ENCODE results near the gene CPEB4. TPM values are rescaled to one million over a fixed set of nuclear protein-coding genes. Genes with fewer than 3 reads are reported as not detected.

CPEB4 gene
- total RNA-seq, 2 experiments from 2014 or later: 18.3 to 19.2 TPM

GRCh38 chr5:173853370-173854131 lies 34.6 kb upstream of the CPEB4 start:
- no peaks in the 10 kb centered on the region for H3K4me1 ChIP-seq (ENCODE audit: insufficient read depth, low read length)
- H3K4me3 ChIP-seq (ENCODE audit: low read length): no peak overlapping the region
- peaks cover 9% of the 10 kb centered on the region for H3K27me3 Mint-ChIP-seq
- TF ChIP-seq CTCF (IDR thresholded peaks at IDR 0.05): no peak
- no peaks in the 10 kb centered on the region for H3K36me3 ChIP-seq (ENCODE audit: insufficient read depth, low read length)
- DNase-seq (no peak), ATAC-seq (ENCODE audit: poor library complexity) (no peak)
- H3K9me3 Mint-ChIP-seq: peaks cover 3% of the 10 kb centered on the region
- peaks cover 4 to 7% of the 10 kb centered on the region in 2 experiments for H3K9me3 ChIP-seq (ENCODE audit: control insufficient read depth in 1 of 2, insufficient read depth in 1 of 2, low read length in 2 of 2)
- H3K27me3 ChIP-seq (ENCODE audit: control insufficient read depth in 1 of 2, insufficient read depth in 2 of 2, low read length in 2 of 2): no peaks in the 10 kb centered on the region
- POLR2A ChIA-PET: no interaction called here
- no peak overlapping the region for H3K27ac Mint-ChIP-seq
- no peak overlapping the region for H3K27ac ChIP-seq (ENCODE audit: low read depth in 1 of 2, low read length in 2 of 2)
- intact Hi-C loops (cut with DNase I, micrococcal nuclease): no loop called here
- no peaks in the 10 kb centered on the region for H3K4me1 Mint-ChIP-seq (ENCODE audit: low read depth)
- H3K36me3 Mint-ChIP-seq (ENCODE audit: low read depth): no peaks in the 10 kb centered on the region
- no peak overlapping the region for H3K4me3 Mint-ChIP-seq
- CTCF ChIA-PET: no interaction called here

GRCh38 chr5:173855162-173855994 lies 32.8 kb upstream of the CPEB4 start:
- ChIA-PET CTCF (no interaction called here), POLR2A (no interaction called here)
- TF ChIP-seq CTCF (IDR thresholded peaks at IDR 0.05): no peak
- no peak for DNase-seq
- H3K36me3 ChIP-seq (ENCODE audit: insufficient read depth, low read length): no peaks in the 10 kb centered on the region
- intact Hi-C loops (cut with DNase I, micrococcal nuclease): no loop called here
- peaks cover 0 to 4% of the 10 kb centered on the region in 2 experiments for H3K27me3 ChIP-seq (ENCODE audit: control insufficient read depth in 1 of 2, insufficient read depth in 2 of 2, low read length in 2 of 2)
- Mint-ChIP-seq H3K36me3 (ENCODE audit: low read depth) (no peaks in the 10 kb centered on the region), H3K27me3 (peaks cover 9% of the 10 kb centered on the region), H3K27ac (no peak overlapping the region), H3K9me3 (no peaks in the 10 kb centered on the region), H3K4me1 (ENCODE audit: low read depth) (no peaks in the 10 kb centered on the region), H3K4me3 (no peak overlapping the region)
- H3K4me1 ChIP-seq (ENCODE audit: insufficient read depth, low read length): no peaks in the 10 kb centered on the region
- no peak for ATAC-seq (ENCODE audit: poor library complexity)
- H3K9me3 ChIP-seq (ENCODE audit: control insufficient read depth in 1 of 2, insufficient read depth in 1 of 2, low read length in 2 of 2): no peaks in the 10 kb centered on the region
- no peak overlapping the region for H3K4me3 ChIP-seq (ENCODE audit: low read length)
- no peak overlapping the region for H3K27ac ChIP-seq (ENCODE audit: low read depth in 1 of 2, low read length in 2 of 2)

- CTCF ChIA-PET: no interaction called here
- DNase-seq: no peak
- Histone ChIP-seq H3K9me3 (ENCODE audit: control insufficient read depth in 1 of 2, insufficient read depth in 1 of 2, low read length in 2 of 2) (no peaks in the 10 kb centered on the region), H3K4me1 (ENCODE audit: insufficient read depth, low read length) (no peaks in the 10 kb centered on the region), H3K4me3 (ENCODE audit: low read length) (no peak overlapping the region), H3K27ac (ENCODE audit: low read depth in 1 of 2, low read length in 2 of 2) (no peak overlapping the region), H3K36me3 (ENCODE audit: insufficient read depth, low read length) (no peaks in the 10 kb centered on the region), H3K27me3 (ENCODE audit: control insufficient read depth in 1 of 2, insufficient read depth in 2 of 2, low read length in 2 of 2) (peaks cover 0 to 4% of the 10 kb centered on the region in 2 experiments)
- POLR2A ChIA-PET: no interaction called here
- H3K4me1 Mint-ChIP-seq (ENCODE audit: low read depth): no peaks in the 10 kb centered on the region
- H3K27ac Mint-ChIP-seq: no peak overlapping the region
- no peak for ATAC-seq (ENCODE audit: poor library complexity)
- no peaks in the 10 kb centered on the region for H3K36me3 Mint-ChIP-seq (ENCODE audit: low read depth)
- H3K9me3 Mint-ChIP-seq: no peaks in the 10 kb centered on the region
- intact Hi-C loops (cut with DNase I, micrococcal nuclease): no loop called here
- H3K27me3 Mint-ChIP-seq: peaks cover 9% of the 10 kb centered on the region
- no peak for TF ChIP-seq CTCF (IDR thresholded peaks at IDR 0.05)
- no peak overlapping the region for H3K4me3 Mint-ChIP-seq
These were observed 32.0 kb upstream of the CPEB4 start for GRCh38 chr5:173855995-173856656.
